Stimulated activated CD4-positive, alpha-beta T cell treated with anti-CD3 and anti-CD28 coated beads, Interleukin-1b, Interleukin-23, amount 100 ng/mL, for 24 hours (primary cell): ENCODE data around the gene CHDH.

Experiments
- DNase-seq, 4 experiments: peaks; one replicate each; pipeline ENCODE4 v3.0.0-alpha.2; 2020; ENCODE audit warnings: low read depth in 4 of 4, low spot score in 1 of 4

Gene CHDH

DNA sequence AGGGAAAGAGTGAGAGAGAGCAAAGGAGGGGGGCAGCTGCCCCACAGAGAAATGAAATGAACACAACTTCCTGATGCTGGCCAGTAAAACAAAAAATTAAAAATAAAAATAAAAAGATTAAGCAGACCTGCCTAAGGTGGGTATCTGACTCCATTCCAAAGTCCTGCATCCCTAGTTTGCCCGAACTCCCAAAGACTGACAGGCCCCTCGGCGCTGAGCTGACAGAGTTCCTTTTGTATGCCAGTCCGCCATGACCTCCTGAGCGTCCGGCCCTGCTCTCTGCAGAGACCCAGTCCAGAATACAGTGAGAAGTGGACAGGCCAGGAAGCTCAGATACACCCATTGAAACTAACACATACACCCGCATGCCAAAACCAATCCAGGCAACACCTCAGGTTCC lies 54.9 kb downstream of the CHDH start:
- no peak for DNase-seq

DNA sequence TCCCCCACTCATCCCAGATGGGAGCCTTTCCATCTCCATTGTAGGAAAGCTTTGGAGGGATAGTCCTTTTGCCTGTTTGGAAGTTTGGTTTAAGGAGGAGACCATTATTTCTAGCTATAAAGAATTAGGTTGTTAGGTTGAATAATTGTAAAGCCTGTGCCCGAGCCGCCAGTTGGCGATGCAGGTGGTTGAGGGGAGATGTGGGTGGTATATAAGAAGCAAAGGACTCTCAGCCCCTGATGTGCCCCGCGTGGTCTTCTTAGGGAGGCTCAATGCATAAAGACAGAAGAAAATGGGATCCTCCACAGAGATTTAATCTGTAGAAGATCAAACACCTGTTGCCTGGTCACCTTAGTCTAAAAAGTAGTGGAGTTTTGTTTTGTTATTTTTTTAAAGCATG lies 55.7 kb downstream of the CHDH start:
- no peak for DNase-seq

DNA sequence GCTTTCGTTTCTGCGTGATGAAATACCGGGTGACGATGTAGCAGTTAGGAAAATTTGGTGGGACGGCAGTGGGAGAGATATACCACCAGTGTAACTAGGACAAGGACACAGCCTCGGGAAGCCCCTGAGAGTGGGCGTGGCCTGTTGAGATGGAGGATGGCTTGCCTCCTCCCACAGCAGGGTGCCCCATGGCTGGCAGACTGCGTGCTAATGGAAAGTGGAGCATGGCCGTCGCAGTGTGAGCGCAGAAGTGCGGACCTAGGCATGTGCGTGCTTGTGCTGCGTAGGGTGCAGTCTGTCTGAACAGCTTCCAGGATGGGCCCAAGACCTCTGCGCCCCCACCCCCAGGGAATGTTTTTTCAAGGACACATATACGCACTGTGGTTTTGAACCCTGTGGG lies 56.8 kb downstream of the CHDH start:
- no peak for DNase-seq

DNA sequence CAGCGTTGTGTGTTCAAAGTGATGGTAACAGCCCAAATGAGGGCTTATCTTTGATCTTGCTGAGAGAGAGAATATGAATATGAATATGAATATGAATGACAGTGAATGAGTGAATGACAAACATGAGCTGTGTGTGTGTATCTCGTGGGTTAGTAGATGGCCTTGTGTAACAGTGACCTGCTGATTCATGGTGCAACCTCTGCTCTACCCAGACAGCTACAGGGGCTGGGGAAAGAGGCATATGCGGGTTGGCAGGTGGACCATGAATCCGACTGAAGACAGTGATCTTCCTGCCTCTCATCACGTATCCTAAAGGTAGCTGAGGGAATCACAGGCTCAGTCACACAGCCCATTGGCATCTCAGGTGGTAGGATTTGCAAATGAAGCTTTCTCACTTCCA lies 58.2 kb downstream of the CHDH start:
- DNase-seq = no peak

GRCh38 chr3:53787016-53787415 lies 59.2 kb downstream of the CHDH start:
- DNase-seq = no peak

DNA sequence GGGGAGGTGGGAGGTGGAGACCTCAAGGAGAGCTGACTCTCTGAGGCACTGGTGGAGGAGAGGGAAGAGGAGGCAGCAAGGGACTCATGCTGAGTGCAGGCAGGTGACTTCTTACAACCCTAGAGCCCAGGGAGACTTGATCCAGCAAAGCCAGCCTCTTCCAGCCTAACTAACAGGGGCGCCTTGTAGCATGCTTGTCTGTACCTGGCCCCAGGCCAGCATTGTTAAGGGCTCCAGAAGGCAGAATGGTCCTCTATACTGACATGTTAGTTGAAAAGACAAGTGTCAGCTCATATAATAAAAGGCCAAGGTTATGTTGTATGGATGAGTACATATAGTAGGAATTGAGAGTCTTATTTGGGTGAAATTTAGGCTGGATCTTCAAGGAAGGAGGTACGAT lies 65.4 kb downstream of the CHDH start:
- no peak for DNase-seq

GRCh38 chr3:53780171-53780570 lies 66.0 kb downstream of the CHDH start:
- no peak for DNase-seq

GRCh38 chr3:53778153-53778552 lies 68.1 kb downstream of the CHDH start:
- no peak for DNase-seq

- DNase-seq = no peak
These were observed 68.8 kb downstream of the CHDH start for GRCh38 chr3:53777468-53777867.

DNA sequence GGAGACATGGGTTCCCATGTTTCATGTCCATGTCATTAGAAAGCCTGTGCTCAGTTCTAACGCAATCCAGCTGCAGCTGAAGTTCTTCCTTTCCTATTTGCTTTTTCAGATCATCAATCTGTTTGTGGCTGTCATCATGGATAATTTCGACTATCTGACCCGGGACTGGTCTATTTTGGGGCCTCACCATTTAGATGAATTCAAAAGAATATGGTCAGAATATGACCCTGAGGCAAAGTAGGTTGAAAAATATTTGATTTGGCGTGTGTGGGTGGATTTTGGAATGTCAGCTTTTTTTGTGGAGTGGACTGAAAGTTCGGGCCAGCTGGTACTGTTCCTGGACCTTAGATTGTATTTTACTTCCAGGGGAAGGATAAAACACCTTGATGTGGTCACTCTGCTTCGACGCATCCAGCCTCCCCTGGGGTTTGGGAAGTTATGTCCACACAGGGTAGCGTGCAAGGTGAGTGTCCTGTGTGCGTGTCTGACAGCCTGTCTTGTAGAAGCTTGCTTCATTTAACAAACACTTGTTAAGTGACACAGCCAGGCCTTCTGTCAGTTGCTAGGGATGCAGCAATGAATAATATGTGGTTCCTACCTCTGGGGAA lies 69.6 kb downstream of the CHDH start:
- DNase-seq = no peak

DNA sequence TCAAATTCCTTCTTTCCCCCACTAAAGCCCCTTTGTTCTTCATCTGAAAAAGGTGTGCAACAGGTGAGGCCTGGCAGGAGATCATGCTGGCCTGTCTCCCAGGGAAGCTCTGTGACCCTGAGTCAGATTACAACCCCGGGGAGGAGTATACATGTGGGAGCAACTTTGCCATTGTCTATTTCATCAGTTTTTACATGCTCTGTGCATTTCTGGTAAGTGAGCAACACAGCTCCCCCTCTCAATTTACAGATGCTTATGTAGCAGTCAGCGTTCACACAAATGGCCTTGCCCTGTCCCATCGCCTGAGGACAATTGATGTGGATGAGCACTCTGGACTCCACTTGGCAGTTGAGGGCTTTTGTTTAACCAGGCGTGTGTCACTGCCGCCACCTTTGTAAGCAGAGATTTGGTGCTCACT lies 70.4 kb downstream of the CHDH start:
- DNase-seq = no peak

GRCh38 chr3:53775018-53775417 lies 71.2 kb downstream of the CHDH start:
- no peak for DNase-seq

DNA sequence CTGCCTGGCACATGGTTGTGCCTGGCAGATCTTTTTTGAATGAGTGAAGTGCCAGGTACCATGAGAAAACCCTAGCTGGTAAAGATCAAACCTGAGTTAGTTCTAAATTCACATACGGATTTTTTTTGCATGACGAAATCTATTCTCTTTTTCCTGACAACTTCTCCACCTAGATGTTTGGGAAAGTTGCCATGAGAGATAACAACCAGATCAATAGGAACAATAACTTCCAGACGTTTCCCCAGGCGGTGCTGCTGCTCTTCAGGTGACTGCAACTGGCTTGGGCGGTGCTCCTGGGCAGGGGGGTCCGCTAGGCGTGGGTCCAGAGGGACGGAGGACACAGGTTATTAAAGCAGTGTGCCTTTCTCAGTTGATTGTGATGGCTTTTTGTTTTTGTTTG lies 71.8 kb downstream of the CHDH start:
- DNase-seq = no peak

DNA sequence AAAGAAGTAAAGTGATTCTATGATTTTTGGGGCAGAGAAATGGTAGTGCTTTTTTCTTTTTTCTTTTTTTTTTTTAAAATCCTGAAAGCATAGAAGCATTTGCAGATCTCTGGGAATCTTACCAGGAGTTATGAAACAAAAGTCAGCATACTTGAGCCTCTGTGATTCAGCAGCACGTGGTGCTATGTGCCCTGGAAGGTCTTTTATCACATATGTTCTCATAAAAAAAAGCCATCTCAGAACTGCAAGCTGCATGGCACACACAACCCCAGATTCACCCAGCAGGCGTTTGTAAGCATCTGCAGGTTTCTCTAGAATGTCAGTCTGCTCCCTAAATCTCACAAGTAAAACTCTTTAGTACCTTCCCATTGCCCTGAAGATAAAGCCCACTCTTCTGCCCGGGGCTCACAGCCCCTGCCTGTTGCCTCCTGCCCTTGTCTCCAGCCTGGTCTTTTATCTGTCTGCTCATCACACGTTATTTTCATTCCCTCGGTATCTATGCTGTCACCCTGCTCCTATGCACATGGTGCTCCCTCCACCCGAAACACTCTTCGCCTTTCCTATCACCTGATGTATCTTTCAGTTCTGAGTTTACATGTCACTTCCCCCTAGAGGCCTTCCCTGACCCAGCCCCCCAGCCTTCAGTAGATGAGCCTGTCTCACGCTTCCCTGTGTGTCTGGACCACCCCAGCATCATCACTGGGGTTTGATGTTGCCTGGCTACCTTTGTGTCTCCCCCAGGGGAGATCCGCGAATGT lies 72.4 kb downstream of the CHDH start:
- no peak for DNase-seq

- DNase-seq = no peak
These were observed 73.2 kb downstream of the CHDH start for GRCh38 chr3:53773021-53773436.

GRCh38 chr3:53772562-53772961 lies 73.7 kb downstream of the CHDH start:
- no peak for DNase-seq

- DNase-seq = no peak
These were observed 77.5 kb downstream of the CHDH start for GRCh38 chr3:53768478-53769459.

- DNase-seq = no peak
These were observed 79.5 kb downstream of the CHDH start for GRCh38 chr3:53766706-53767105.

DNA sequence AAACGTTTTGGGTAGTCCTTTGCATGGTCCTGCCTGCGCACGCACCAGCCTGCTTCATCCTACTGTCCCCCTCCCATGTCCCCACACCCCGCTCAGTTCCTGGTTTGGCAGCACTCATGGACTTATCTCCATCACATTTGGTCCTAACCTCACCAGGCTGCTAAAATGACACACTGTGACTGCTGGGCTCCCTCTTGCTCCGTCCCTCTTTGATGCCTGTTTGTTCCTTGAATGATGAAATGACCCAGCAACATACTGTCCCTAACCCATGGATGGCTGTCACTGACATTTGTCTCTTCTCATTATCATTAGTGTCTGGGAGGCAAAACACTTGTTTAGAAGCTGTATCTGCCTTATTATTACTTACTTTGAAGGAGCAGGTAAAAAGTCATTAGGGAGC lies 80.5 kb downstream of the CHDH start:
- DNase-seq = no peak

- DNase-seq = no peak
These were observed 82.0 kb downstream of the CHDH start for GRCh38 chr3:53764026-53764775.

DNA sequence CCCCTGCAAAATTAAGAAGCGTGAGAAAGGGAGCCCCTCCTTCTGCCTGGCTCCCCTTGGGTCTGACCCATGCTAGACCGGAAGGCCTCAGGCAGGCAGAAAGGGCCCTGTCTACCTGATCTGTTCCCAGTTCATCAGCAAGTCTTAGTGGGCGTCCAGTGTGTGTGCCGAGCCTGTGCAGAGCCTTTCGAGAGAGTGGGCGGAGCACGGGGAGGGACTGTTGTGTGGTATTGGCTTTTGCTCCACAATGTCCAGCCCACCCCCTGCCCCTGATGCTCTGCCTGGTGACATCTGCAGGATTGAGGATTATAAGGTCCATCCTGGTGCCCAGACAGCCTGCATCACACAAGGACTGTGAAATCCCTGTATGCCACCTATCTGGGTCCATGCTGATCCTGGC lies 82.9 kb downstream of the CHDH start:
- no peak for DNase-seq
